IMR-90 (cell line): ENCODE measurements around the gene PLA2G1B. TPM values are rescaled to one million over a fixed set of nuclear protein-coding genes. Genes with fewer than 3 reads are reported as not detected.

ENCODE experiments used
- ATAC-seq: fragments of 200-7000 bp; cut with Tn5 transposase; 2 replicates; pipeline ENCODE4 v1.9.1; 2020; ENCODE audit warnings: low read depth, mild to moderate bottlenecking, moderate library complexity
- BruUV-seq: library from RNA; stranded (reverse); fragments of 400-500 nt; replicated peaks from 2 replicates; lab custom pipeline; 2021; lab: Mats Ljungman, UMichigan
- CTCF ChIA-PET: fragments of 300-600 bp; formaldehyde crosslinking; extraction: SDS; loops from one replicate; lab custom pipeline; 2021; ENCODE audit warnings: antibody characterized with exemption; lab: Yijun Ruan, JAX
- POLR2A ChIA-PET: fragments of 300-600 bp; sonication (Branson Sonifier 250); formaldehyde crosslinking; loops from one replicate; lab custom pipeline; 2022; ENCODE audit warnings: antibody characterized with exemption; ENCODE audit not compliant: unreplicated experiment; lab: Charles Lee
- DNase-seq: peaks from one replicate; pipeline ENCODE4 v3.0.0; 2013
- H2AFZ ChIP-seq: replicated peaks from 2 replicates; pipeline ENCODE3; 2013; ENCODE audit warnings: low read length, mild to moderate bottlenecking; ENCODE audit not compliant: poor library complexity
- H2AK5ac ChIP-seq: 2 replicates; pipeline ENCODE4 v1.6.1; 2013; ENCODE audit warnings: low read depth, low read length, inconsistent platforms
- H2AK9ac ChIP-seq: replicated peaks from 2 replicates; pipeline ENCODE3; 2013; ENCODE audit warnings: mild to moderate bottlenecking, low read depth, low read length, moderate library complexity; ENCODE audit not compliant: poor library complexity
- H2BK120ac ChIP-seq: 2 replicates; pipeline ENCODE4 v1.6.1; 2013; ENCODE audit warnings: low read depth, low read length, inconsistent platforms
- H2BK15ac ChIP-seq: 3 replicates; pipeline ENCODE4 v1.6.1; 2013; ENCODE audit warnings: low read depth, low read length, inconsistent platforms
- H2BK20ac ChIP-seq: 2 replicates; pipeline ENCODE4 v1.6.1; 2013; ENCODE audit warnings: low read depth, mild to moderate bottlenecking, inconsistent platforms, low read length, moderate library complexity
- H2BK5ac ChIP-seq: 2 replicates; pipeline ENCODE4 v1.6.1; 2013; ENCODE audit warnings: mild to moderate bottlenecking, low read depth, low read length, inconsistent platforms; ENCODE audit not compliant: poor library complexity, severe bottlenecking
- H3K14ac ChIP-seq: replicated peaks from 2 replicates; pipeline ENCODE4 v1.6.1; 2013; ENCODE audit warnings: low read depth, low read length, inconsistent platforms
- H3K18ac ChIP-seq: 2 replicates; pipeline ENCODE4 v1.6.1; 2013; ENCODE audit warnings: low read depth, low read length, control low read depth
- H3K23ac ChIP-seq: 2 replicates; pipeline ENCODE4 v1.6.1; 2013; ENCODE audit warnings: low read depth, low read length, inconsistent platforms
- H3K27ac ChIP-seq: 2 replicates; pipeline ENCODE4 v1.5.1; 2013; ENCODE audit warnings: mild to moderate bottlenecking, control low read depth, low read length; ENCODE audit not compliant: insufficient read depth
- H3K27me3 ChIP-seq: 2 replicates; pipeline ENCODE4 v1.6.1; 2013; ENCODE audit warnings: low read length; ENCODE audit not compliant: control insufficient read depth, insufficient read depth
- H3K36me3 ChIP-seq: 2 replicates; pipeline ENCODE4 v1.6.1; 2013; ENCODE audit warnings: low read length, mixed read lengths; ENCODE audit not compliant: control insufficient read depth, insufficient read depth
- H3K4ac ChIP-seq: 2 replicates; pipeline ENCODE4 v1.6.1; 2013; ENCODE audit warnings: low read depth, low read length, inconsistent platforms
- H3K4me1 ChIP-seq: 2 replicates; pipeline ENCODE4 v1.6.1; 2013; ENCODE audit warnings: low read length, mixed read lengths; ENCODE audit not compliant: control insufficient read depth, insufficient read depth
- H3K4me2 ChIP-seq: 2 replicates; pipeline ENCODE4 v1.6.1; 2013; ENCODE audit warnings: low read depth, mild to moderate bottlenecking, control low read depth, low read length, moderate library complexity
- H3K4me3 ChIP-seq: 2 replicates; pipeline ENCODE4 v1.5.1; 2013; ENCODE audit warnings: low read depth, mild to moderate bottlenecking, control low read depth, low read length, moderate library complexity; ENCODE audit not compliant: insufficient read depth
- H3K56ac ChIP-seq: 2 replicates; pipeline ENCODE4 v1.6.1; 2013; ENCODE audit warnings: low read length, inconsistent platforms; ENCODE audit not compliant: insufficient read depth; ENCODE audit errors: extremely low read depth
- H3K79me1 ChIP-seq, 2 experiments: 2 replicates each; pipeline ENCODE4 v1.6.1; 2013; ENCODE audit warnings: low read length in 2 of 2, inconsistent platforms in 1 of 2, low read depth in 1 of 2
- H3K9ac ChIP-seq: 2 replicates; pipeline ENCODE4 v1.6.1; 2013; ENCODE audit warnings: low read depth, low read length, control low read depth
- H3K9me1 ChIP-seq: 2 replicates; pipeline ENCODE4 v1.6.1; 2013; ENCODE audit warnings: low read length, inconsistent platforms; ENCODE audit not compliant: insufficient read depth
- H3K9me3 ChIP-seq: 2 replicates; pipeline ENCODE4 v1.6.1; 2013; ENCODE audit warnings: low read length; ENCODE audit not compliant: control insufficient read depth, insufficient read depth
- H4K20me1 ChIP-seq: 2 replicates; pipeline ENCODE4 v1.6.1; 2013; ENCODE audit warnings: low read length, inconsistent platforms; ENCODE audit not compliant: insufficient read depth
- H4K5ac ChIP-seq: 2 replicates; pipeline ENCODE4 v1.6.1; 2013; ENCODE audit warnings: mild to moderate bottlenecking, low read depth, low read length, control low read depth
- H4K8ac ChIP-seq, 2 experiments: 2 replicates each; pipeline ENCODE4 v1.6.1; 2013; ENCODE audit warnings: low read depth in 2 of 2, low read length in 2 of 2, control low read depth in 1 of 2, inconsistent platforms in 1 of 2
- H4K91ac ChIP-seq: 2 replicates; pipeline ENCODE4 v1.6.1; 2013; ENCODE audit warnings: low read depth, low read length, inconsistent platforms; ENCODE audit not compliant: insufficient read depth
- BHLHE40 ChIP-seq: fragments of 150-350 bp; IDR thresholded peaks from 2 replicates; pipeline ENCODE4 v1.6.1; 2016; ENCODE audit warnings: mild to moderate bottlenecking, low read depth, low read length
- CHD1 ChIP-seq: IDR thresholded peaks from 2 replicates; pipeline ENCODE4 v1.6.1; 2012; ENCODE audit warnings: low read depth, low read length, improper control_type of control experiment
- ELK1 ChIP-seq: fragments of 150-350 bp; IDR thresholded peaks from 2 replicates; pipeline ENCODE4 v1.6.1; 2016; ENCODE audit warnings: low read depth, mild to moderate bottlenecking, low read length, moderate library complexity, borderline replicate concordance
- MXI1 ChIP-seq: IDR thresholded peaks from 2 replicates; pipeline ENCODE4 v1.6.1; 2012; ENCODE audit warnings: low read depth, mild to moderate bottlenecking, low read length, moderate library complexity, borderline replicate concordance
- NFE2L2 ChIP-seq: fragments of 150-350 bp; IDR thresholded peaks from 2 replicates; pipeline ENCODE4 v1.6.1; 2016; ENCODE audit warnings: low read depth, mild to moderate bottlenecking, low read length
- POLR2A ChIP-seq: IDR thresholded peaks from 2 replicates; pipeline ENCODE4 v1.6.1; 2012; ENCODE audit warnings: mild to moderate bottlenecking, low read depth, low read length
- RCOR1 ChIP-seq: IDR thresholded peaks from 2 replicates; pipeline ENCODE4 v1.6.1; 2012; ENCODE audit warnings: mild to moderate bottlenecking, low read length, improper control_type of control experiment; ENCODE audit not compliant: insufficient replicate concordance
- RFX5 ChIP-seq: IDR thresholded peaks from 2 replicates; pipeline ENCODE4 v1.8.0; 2012; ENCODE audit warnings: low read depth, mild to moderate bottlenecking, low read length, moderate library complexity
- WGBS, 2 experiments: methylation state at CpG; one replicate each; pipeline versions ENCODE4 v1.1.5 to v1.1.7; 2013; ENCODE audit warnings: missing lambda C conversion rate in 2 of 2; ENCODE audit not compliant: insufficient read length in 1 of 2; ENCODE audit errors: extremely low coverage in 2 of 2; 5-methylcytosine and 5-hydroxymethylcytosine counted together
- dilution Hi-C: fragments of 300-500 bp; cut with HindIII; formaldehyde crosslinking; loops from one replicate; pipeline ENCODE4 v1.14.3; 2018; ENCODE audit warnings: low sequenced_read_pairs; ENCODE audit not compliant: unreplicated experiment
- in situ Hi-C: fragments of 300-500 bp; cut with MboI; formaldehyde crosslinking; loops from 3 replicates; pipeline ENCODE4 v1.14.3; 2019; ENCODE audit warnings: low sequenced_read_pairs, inconsistent platforms, mixed read lengths
- intact Hi-C: fragments of 100-400 bp; cut with micrococcal nuclease; formaldehyde crosslinking; loops from 2 replicates; pipeline ENCODE4 v1.10.0; 2022
- polyA plus RNA-seq, 3 experiments: library from polyadenylated mRNA; depleted of rRNA; stranded (reverse); fragments of >200 nt; gene quantifications; 2 replicates each; pipeline ENCODE4 v1.2.3, GENCODE V29; 2012; ENCODE audit warnings: low replicate concordance in 1 of 3
- total RNA-seq: library from RNA; depleted of rRNA; stranded (reverse); fragments of >200 nt; gene quantifications from 2 replicates; pipeline ENCODE4 v1.2.3, GENCODE V29; 2012

Gene PLA2G1B
- total and polyA plus RNA-seq, 2 of the 4 experiments (the other 2 are of a cell fraction) = not detected

- WGBS, 2 experiments = 67% methylated on average over 3 of the region's 4 CpGs; no CpG with 5 or more reads in 1 of the 2 experiments
- BruUV-seq = no TSS peak
Observed at GRCh38 chr12:120339256-120339655, 11.7 kb upstream of the PLA2G1B start.

More at GRCh38 chr12:120339256-120339655, 11.7 kb upstream of the PLA2G1B start:
- Histone ChIP-seq H2BK20ac (no peak overlapping the region), H3K27me3 (peaks cover 19% of the 10 kb centered on the region), H4K5ac (no peak overlapping the region), H2AFZ (no peak overlapping the region), H3K4me1 (no peaks in the 10 kb centered on the region), H3K79me1 (no peaks in the 10 kb centered on the region), H2BK5ac (no peak overlapping the region), H3K23ac (no peak overlapping the region), H2BK120ac (no peak overlapping the region), H3K9ac (no peak overlapping the region), H2AK5ac (no peak overlapping the region), H3K4me3 (no peak overlapping the region), H3K18ac (no peak overlapping the region), H3K14ac (no peak overlapping the region), H3K9me1 (no peaks in the 10 kb centered on the region), H4K8ac (no peak overlapping the region), H2AK9ac (no peak overlapping the region), H4K91ac (no peak overlapping the region), H3K36me3 (no peaks in the 10 kb centered on the region), H3K56ac (no peak overlapping the region), H3K4ac (no peak overlapping the region), H3K9me3 (peaks cover 8% of the 10 kb centered on the region), H3K27ac (no peak overlapping the region), H2BK15ac (no peak overlapping the region), H4K20me1 (no peaks in the 10 kb centered on the region), H3K4me2 (no peak overlapping the region)
- no peak for DNase-seq
- intact Hi-C loops = no loop called here
- no peak for ATAC-seq
- POLR2A ChIA-PET = no interaction called here
- dilution Hi-C loops = no loop called here
- TF ChIP-seq ELK1 = no peak
- no peak for TF ChIP-seq RFX5
- TF ChIP-seq MXI1 = no peak
- no peak for TF ChIP-seq BHLHE40
- TF ChIP-seq POLR2A = no peak
- TF ChIP-seq CHD1 = no peak
- TF ChIP-seq RCOR1 = no peak
- no peak for TF ChIP-seq NFE2L2
- CTCF ChIA-PET = no interaction called here
- in situ Hi-C loops = loop anchor here (25.0 kb wide), 1 partner anchor 98 kb away; the partner anchor contains the start of genes COX6A1, GATC and TRIAP1
